CD4-positive, alpha-beta T cell treated with Interleukin-6 for 4 hours (primary cell): ENCODE measurements around the gene USP7.
"Not testable (repeated sequence)": the region's sequence is repeated elsewhere in the genome, so short reads cannot be mapped to it uniquely, and the experiment has no call there.

ENCODE experiments used
- DNase-seq: peaks from one replicate; pipeline ENCODE4 v3.0.0-alpha.2; 2020; ENCODE audit warnings: mixed read lengths

The USP7 gene

DNA sequence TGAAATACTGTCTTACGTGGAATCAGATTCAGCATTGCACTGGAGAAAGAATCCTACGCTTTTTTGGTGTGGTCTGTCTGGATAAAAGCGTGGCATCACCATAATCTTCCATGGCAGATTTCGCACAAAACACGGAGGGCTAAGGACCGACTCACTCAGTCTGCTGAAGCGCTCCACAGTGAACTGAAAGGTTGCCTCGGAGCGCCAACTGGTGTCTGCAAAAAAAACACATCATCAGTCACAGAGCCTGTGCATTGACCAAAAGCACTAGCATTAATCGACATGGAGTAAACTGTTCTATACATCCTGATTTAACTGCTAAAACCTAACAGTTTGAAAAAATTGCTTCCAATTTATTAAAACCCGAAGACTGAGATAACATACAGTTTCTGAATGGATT is 40.5 kb downstream of the USP7 start:
- DNase-seq, result no peak

GRCh38 chr16:8921347-8921984 is 42.2 kb downstream of the USP7 start:
- no peak for DNase-seq

DNA sequence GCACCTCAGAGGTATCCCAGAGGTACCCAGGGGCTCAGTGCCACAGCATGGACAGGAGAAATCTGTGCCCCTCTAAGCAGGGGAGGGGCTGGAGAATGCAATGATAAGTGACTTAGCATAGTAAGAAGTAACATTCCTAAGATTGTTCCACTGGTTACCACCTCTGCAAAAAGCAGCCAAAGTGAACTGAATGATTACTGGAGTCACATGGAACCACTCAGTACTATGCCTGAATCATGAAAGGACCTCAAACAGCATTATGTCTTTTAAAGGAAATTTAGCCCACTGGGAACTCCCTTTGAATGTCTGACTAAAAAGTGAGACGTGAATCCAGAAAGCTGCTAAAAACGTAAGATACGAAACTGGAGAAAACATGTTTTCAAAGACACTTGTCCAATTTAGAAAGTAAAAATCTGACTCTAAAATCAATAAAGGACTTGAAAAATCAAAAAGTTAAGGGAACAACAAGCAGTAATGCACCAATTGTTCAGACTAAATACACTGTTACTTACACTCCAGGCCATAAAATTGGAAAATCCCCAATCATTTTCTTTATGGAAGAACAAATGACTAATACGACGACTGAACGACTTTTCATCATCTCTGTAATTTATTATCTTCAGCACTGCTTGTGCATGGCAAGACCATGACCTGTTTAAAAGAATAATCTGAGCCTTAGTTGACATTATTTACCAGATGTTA is 42.9 kb downstream of the USP7 start:
- no peak for DNase-seq

DNA sequence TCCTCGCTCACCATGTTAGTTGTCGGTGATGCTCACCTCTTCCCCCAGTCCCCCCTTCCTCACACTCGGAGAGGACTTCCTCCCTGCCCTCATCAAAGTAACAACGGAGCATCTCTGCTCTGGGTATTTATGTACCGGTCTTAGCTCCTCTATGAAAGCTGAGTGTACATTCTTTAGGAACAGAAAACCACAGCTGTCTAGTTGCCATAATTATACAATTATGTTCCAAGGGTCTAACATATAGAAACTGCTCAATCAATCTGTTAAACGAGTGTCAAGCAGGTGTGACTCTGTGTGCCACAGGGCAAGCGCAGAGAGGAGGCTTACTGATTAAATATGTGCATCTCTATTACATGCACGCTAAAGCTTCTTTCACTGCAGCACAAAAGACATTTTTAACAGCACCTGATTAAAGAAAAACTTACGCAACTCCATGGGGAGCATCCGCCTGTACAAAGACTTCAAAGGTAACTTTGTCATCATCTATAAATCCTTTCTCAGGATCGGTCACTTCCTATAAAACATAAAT is 43.7 kb downstream of the USP7 start:
- peak; percentile 19 for DNase-seq

DNA sequence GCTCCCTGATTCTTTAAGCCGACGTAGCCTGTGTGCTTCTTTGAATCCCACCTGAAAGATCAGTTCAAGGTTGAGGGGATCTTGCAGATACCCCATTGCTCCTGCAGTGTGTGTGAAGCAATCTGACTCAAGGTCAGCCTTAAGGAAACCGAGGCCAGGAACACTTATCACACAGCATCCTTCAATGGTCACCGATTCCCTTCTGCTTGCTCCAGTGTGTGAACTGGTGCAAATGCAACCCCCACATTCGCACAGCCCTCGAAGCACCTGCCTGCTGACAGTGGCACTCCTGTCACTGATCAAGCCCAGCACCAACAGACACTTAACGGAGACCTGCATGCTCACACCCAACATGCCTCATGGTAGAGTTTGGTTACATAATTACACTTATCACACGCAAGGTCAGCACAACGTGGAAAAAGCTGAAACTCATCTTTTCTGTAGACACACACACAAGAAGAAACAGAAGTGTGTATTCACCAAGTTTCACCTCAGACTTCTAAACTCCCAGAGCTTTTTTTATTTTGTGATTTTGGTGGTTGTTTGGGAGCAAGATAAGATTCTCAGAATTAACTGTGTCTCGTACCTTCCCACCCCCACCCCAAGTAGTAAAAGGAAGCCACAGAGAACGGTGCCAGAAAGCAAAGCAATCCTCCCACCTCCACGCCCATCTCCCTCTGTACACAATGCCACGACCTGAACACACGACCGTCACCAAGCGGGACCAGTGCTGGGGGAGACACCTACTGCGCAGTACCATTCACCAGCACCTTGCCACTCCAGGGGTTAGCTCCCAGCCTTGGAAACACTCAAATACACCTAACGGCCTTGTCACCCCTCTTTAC is 44.4 kb downstream of the USP7 start:
- no peak for DNase-seq

GRCh38 chr16:8917336-8917735 is 46.4 kb downstream of the USP7 start:
- DNase-seq, result not testable (repeated sequence)

- no peak for DNase-seq
Observed at GRCh38 chr16:8916541-8917225, 47.0 kb downstream of the USP7 start.

- DNase-seq, result no peak
Observed at GRCh38 chr16:8915722-8916301, 47.9 kb downstream of the USP7 start.

GRCh38 chr16:8914098-8914497 is 49.6 kb downstream of the USP7 start:
- DNase-seq, result no peak

DNA sequence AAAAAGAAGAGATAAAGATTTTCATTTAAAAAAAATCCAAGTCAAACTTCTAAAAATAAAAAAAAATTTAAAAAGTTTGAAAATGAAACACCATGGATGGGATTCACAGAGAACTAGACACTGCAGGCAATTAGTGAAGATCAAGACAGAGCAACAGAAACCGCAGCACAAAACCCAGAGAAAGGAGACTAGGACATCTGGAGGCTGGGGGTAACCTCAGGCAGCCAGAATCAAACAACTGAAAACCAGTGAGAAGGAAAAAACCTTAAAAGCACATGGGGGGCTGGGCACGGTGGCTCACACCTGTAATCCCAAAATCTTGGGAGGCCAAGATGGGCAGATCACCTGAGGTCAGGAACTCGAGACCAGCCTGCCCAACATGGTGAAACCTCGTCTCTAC is 50.9 kb downstream of the USP7 start:
- DNase-seq, result no peak

GRCh38 chr16:8910811-8911210 is 52.9 kb downstream of the USP7 start:
- no peak for DNase-seq

DNA sequence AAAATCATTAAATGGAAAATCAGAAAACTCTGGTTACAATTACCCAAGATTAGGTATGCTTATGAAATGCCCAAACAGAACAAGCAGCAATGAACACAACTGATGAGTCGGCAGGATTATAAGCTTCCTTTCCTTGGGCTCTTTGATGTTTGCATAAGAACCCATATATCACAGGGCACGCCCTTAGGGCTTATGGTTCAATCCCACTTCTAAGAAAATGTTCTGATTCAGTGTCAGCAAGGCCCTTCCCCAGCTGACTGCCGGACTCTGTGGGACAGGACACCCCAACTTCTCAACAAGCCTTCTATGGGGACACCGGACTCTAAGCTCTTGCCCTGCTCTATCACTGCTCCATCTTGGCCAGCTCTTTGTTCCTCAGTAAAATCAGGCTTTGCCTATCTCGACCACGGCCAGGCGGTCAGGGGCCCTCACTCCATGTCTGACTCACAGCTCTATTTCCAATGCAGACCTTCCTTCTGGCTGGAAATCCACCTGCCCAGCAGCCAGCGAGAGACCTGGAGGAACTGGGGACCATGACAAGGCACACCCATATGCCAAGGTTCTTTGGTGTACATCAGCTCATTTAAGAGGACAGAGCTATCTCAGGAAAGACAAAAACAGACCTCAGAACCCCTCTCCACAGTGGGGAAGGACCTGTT is 54.8 kb downstream of the USP7 start:
- DNase-seq, result no peak

GRCh38 chr16:8907096-8907495 is 56.6 kb downstream of the USP7 start:
- DNase-seq, result no peak

GRCh38 chr16:8905795-8906591 is 57.7 kb downstream of the USP7 start:
- no peak for DNase-seq

DNA sequence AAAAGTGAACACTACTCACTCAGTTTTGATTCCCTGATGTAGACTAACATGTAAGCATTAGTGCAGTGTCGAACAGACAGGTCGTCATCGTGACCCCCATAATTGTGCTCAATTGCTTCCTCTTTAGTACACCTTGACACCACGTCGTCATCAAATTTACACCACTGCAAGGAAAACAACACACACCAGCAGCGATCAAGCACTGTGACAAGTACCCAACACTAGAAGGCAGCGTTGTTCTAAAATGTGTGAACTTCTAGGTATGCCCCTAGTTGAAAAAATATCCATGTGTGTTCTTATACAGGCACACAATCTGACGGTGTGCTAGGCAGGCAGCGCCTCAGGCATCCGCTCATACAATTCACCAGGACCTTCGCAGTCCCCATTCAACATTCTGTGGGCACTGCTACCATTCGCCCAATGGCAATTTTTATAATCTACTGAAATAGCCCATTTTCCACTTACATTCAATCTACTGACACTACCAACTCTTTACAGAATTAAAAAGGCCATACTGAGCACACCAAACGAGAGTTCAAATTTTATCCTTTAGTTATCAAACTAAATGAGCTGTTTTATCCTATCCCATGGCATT is 58.4 kb downstream of the USP7 start:
- no peak for DNase-seq

DNA sequence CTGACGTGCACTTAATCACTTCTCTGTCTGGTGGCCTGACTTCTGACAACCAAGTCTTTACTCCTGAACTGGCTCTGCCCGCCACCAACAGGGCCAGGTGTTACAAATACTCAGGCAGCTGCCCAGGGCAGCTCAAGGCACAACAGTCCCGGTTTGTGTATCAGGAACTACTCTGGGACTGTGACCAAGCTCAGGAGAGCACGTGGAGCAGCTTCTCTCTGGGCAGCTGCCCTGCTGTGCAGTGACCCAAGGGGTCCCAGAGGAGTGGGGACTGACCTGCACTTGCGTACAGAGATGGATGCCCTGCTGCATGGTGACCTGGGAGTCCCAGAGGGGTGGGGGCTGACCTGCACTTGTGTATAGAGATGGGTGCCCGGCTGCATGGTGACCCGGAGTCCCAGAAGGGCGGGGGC is 59.7 kb downstream of the USP7 start:
- DNase-seq, result no peak

- no peak for DNase-seq
Observed at GRCh38 chr16:8903004-8903403, 60.7 kb downstream of the USP7 start.

DNA sequence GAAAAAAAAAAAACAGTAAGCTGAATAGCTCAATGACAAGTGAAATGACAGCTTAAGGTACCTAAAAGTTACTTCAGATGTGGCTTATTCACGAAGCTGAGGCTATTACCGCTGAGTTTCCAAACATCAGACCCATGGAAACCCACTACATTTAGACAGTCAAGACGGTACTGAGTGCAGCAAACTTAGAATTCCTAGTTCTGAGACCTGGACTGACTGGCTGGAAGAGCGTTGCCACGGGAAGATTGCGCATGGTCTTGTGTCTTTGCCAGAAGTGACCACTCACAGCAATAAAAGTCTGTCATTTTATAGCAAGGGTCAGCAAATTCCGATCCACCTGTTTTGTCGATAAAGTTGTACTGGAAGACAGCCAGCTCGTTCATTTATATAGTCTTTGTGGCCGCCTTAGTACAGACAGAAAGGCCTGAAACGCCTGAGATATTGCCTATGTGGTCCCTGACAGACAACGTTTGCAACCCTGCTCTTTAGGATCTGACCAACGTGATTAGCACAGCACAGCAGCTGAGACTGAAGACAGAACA is 62.3 kb downstream of the USP7 start:
- DNase-seq, result no peak

GRCh38 chr16:8900343-8900742 is 63.4 kb downstream of the USP7 start:
- no peak for DNase-seq

DNA sequence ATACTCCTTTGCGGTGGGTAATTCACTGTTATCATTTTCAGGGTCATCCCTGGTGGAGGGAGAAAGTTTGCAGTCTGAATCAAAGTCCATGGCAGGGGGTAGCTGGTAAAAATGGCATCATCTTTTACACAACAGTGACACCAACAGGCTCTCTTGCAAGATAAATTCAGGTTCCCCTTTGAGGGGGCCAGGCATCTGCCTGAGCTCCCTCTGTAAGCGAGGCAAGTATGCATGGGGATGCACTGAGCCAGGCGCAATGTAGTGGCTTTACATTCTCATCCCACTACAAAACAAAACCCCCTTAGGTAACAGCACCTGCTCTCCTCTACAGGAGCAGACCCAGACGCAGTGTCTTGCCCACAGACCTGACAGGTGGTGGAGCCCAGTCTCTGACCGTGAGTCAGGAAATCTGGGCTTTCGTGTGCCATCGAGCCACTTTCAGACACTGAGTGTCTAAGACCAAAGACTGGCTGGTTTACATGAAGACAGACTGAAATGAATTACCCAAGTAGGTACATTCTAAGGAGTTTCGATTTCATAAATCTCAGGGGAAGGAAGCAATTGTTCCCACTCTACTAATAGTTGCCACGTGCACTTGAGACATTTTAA is 63.9 kb downstream of the USP7 start:
- DNase-seq, result no peak
